Measurements from ENCODE around the gene AIF1L.

DNA sequence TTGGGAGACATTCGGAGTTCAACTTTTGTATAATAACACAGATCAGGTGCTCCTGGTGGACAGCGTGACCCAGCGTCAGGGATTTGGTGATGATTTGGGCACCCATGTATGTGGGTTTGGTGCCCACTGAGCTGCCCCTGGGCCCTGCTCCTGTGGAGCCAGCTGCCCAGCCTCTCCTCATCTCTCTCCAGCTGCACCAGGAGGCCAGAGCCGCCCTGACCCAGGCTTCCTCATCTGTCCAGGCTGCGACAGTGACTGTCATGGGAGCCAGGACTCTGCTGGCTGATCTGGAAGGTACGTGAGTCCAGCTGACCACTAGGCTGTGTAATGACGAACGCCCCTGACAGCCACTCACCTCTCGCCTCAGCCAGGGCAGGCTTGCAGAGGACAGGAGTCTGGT is 14.5 kb upstream of the AIF1L start:
- TF ChIP-seq, protein P1, sequence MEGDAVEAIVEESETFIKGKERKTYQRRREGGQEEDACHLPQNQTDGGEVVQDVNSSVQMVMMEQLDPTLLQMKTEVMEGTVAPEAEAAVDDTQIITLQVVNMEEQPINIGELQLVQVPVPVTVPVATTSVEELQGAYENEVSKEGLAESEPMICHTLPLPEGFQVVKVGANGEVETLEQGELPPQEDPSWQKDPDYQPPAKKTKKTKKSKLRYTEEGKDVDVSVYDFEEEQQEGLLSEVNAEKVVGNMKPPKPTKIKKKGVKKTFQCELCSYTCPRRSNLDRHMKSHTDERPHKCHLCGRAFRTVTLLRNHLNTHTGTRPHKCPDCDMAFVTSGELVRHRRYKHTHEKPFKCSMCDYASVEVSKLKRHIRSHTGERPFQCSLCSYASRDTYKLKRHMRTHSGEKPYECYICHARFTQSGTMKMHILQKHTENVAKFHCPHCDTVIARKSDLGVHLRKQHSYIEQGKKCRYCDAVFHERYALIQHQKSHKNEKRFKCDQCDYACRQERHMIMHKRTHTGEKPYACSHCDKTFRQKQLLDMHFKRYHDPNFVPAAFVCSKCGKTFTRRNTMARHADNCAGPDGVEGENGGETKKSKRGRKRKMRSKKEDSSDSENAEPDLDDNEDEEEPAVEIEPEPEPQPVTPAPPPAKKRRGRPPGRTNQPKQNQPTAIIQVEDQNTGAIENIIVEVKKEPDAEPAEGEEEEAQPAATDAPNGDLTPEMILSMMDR (IDR thresholded peaks at IDR 0.05; ENCODE audit: low read length): no peak
- TF ChIP-seq EZH2 (optimal IDR thresholded peaks at IDR 0.05; ENCODE audit: low read depth, low read length) (no peak), EZH2phosphoT487 (IDR thresholded peaks at IDR 0.05; ENCODE audit: low read length) (no peak)

Measured in MM.1S (cell line).